ENCODE data around the gene LASP1NB.
A peak's percentile ranks its signal among the peaks of the same experiment; 100 is the strongest.
"Not testable (repeated sequence)": the region's sequence is repeated elsewhere in the genome, so short reads cannot be mapped to it uniquely, and the experiment has no call there.

Gene LASP1NB

GRCh38 chr17:38896346-38896954 lies 29.0 kb upstream of the LASP1NB start:
- no peak for DNase-seq (ENCODE audit: extremely low read depth in 1 of 2, low read depth in 1 of 2)

- no peak for DNase-seq (ENCODE audit: extremely low read depth in 1 of 2, low read depth in 1 of 2)
Observed at GRCh38 chr17:38897176-38897575, 28.2 kb upstream of the LASP1NB start.

- DNase-seq (ENCODE audit: extremely low read depth in 1 of 2, low read depth in 1 of 2): no peak
Observed at GRCh38 chr17:38897671-38898290, 27.6 kb upstream of the LASP1NB start.

- no peak for DNase-seq (ENCODE audit: extremely low read depth in 1 of 2, low read depth in 1 of 2)
Observed at GRCh38 chr17:38898291-38898679, 27.1 kb upstream of the LASP1NB start.

- DNase-seq (ENCODE audit: extremely low read depth in 1 of 2, low read depth in 1 of 2): peak; percentile 64 to 73
Observed at GRCh38 chr17:38898812-38899348, 26.5 kb upstream of the LASP1NB start.

- DNase-seq (ENCODE audit: extremely low read depth in 1 of 2, low read depth in 1 of 2): no peak
Observed at GRCh38 chr17:38899421-38899820, 26.0 kb upstream of the LASP1NB start.

- DNase-seq (ENCODE audit: extremely low read depth in 1 of 2, low read depth in 1 of 2): no peak
Observed at GRCh38 chr17:38900978-38901656, 24.3 kb upstream of the LASP1NB start.

- DNase-seq (ENCODE audit: extremely low read depth in 1 of 2, low read depth in 1 of 2): no peak
Observed at GRCh38 chr17:38903404-38903803, 22.0 kb upstream of the LASP1NB start.

- no peak for DNase-seq (ENCODE audit: extremely low read depth in 1 of 2, low read depth in 1 of 2)
Observed at GRCh38 chr17:38904892-38905291, 20.5 kb upstream of the LASP1NB start.

GRCh38 chr17:38905375-38905774 lies 20.0 kb upstream of the LASP1NB start:
- DNase-seq (ENCODE audit: extremely low read depth in 1 of 2, low read depth in 1 of 2): no peak

GRCh38 chr17:38906460-38907228 lies 18.8 kb upstream of the LASP1NB start:
- DNase-seq (ENCODE audit: extremely low read depth in 1 of 2, low read depth in 1 of 2): no peak

GRCh38 chr17:38907930-38908675 lies 17.3 kb upstream of the LASP1NB start:
- DNase-seq (ENCODE audit: extremely low read depth in 1 of 2, low read depth in 1 of 2): no peak

- no peak for DNase-seq (ENCODE audit: extremely low read depth in 1 of 2, low read depth in 1 of 2)
Observed at GRCh38 chr17:38908676-38909181, 16.7 kb upstream of the LASP1NB start.

GRCh38 chr17:38910325-38910724 lies 15.1 kb upstream of the LASP1NB start:
- DNase-seq (ENCODE audit: extremely low read depth in 1 of 2, low read depth in 1 of 2): no peak

- no peak for DNase-seq (ENCODE audit: extremely low read depth in 1 of 2, low read depth in 1 of 2)
Observed at GRCh38 chr17:38911081-38911730, 14.2 kb upstream of the LASP1NB start.

- not testable (repeated sequence) for DNase-seq (ENCODE audit: extremely low read depth in 1 of 2, low read depth in 1 of 2)
Observed at GRCh38 chr17:38911731-38912081, 13.7 kb upstream of the LASP1NB start.

GRCh38 chr17:38912221-38912813 lies 13.1 kb upstream of the LASP1NB start:
- no peak for DNase-seq (ENCODE audit: extremely low read depth in 1 of 2, low read depth in 1 of 2)

GRCh38 chr17:38914741-38915638 lies 10.4 kb upstream of the LASP1NB start:
- DNase-seq (ENCODE audit: extremely low read depth in 1 of 2, low read depth in 1 of 2): no peak

GRCh38 chr17:38915639-38915995 lies 9.8 kb upstream of the LASP1NB start:
- no peak for DNase-seq (ENCODE audit: extremely low read depth in 1 of 2, low read depth in 1 of 2)

All from activated CD8-positive, alpha-beta memory T cell treated with anti-CD3 and anti-CD28 coated beads for 1 hour (primary cell).